Brain microvascular endothelial cell (primary cell): ENCODE measurements around the gene STIMATE.
A peak's percentile ranks its signal among the peaks of the same experiment; 100 is the strongest.

Source experiments
- DNase-seq: peaks from one replicate; pipeline ENCODE4 v3.0.0-alpha.2; 2020
- H3K27ac ChIP-seq: fragments of 250-450 bp; sonication (Bioruptor Pico); 2 replicates; pipeline ENCODE4 v1.5.1; 2020; ENCODE audit warnings: mild to moderate bottlenecking, moderate library complexity
- H3K27me3 ChIP-seq: fragments of 250-450 bp; sonication (Bioruptor Pico); replicated peaks from 2 replicates; pipeline ENCODE4 v1.5.1; 2020; ENCODE audit warnings: mild to moderate bottlenecking
- H3K36me3 ChIP-seq: fragments of 250-450 bp; sonication (Bioruptor Pico); replicated peaks from 2 replicates; pipeline ENCODE4 v1.5.1; 2020; ENCODE audit warnings: mild to moderate bottlenecking
- H3K4me3 ChIP-seq: 2 replicates; pipeline ENCODE4 v1.5.1; 2011; ENCODE audit warnings: low read depth, mild to moderate bottlenecking, control low read depth, low read length, moderate library complexity
- CTCF ChIP-seq: IDR thresholded peaks from 2 replicates; pipeline ENCODE4 v1.5.1; 2011; ENCODE audit warnings: low read depth, mild to moderate bottlenecking, moderate library complexity, low read length, control low read depth, inconsistent platforms; ENCODE audit errors: missing control alignments
- in situ Hi-C: cut with HindIII; loops from 2 replicates; pipeline ENCODE4 v1.10.0; 2017; ENCODE audit warnings: low sequenced_read_pairs, low pct_ligation_motif_present

STIMATE gene

DNA sequence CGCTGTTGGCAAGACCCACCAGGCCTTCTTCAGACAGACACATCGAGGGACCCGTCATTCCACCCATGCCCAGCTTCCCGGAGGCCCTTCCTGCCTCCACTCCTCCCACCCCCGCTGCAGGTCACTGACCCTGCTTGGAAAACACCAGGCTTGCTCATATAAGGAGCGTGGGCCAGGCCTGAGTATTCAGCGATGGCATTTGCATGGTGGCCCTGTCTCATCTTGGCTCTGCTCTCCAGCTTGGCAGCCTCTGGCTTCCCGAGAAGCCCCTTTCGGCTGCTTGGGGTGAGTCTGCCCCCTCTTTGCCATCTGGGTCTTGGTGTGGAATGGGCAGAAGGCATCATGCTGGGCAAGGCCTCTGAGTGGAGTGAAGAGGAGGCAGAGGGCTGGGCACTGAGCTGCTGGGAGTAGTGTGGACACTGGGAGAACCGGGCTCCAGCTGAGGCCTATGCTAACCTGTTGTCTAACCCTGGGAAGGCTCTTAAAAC lies 102.7 kb downstream of the STIMATE start, which contains the start of gene ITIH3:
TSS of gene ITIH3 (plus strand) at position 185 of the 488 bp plus-strand sequence. CDS start at position 193, 8 bp downstream.
- peak; percentile 6 for DNase-seq
- Histone ChIP-seq H3K27me3 (no peaks in the 10 kb centered on the region), H3K36me3 (no peaks in the 10 kb centered on the region), H3K27ac (no peak within 1 kb of the TSS), H3K4me3 (no peak within 1 kb of the TSS)
- in situ Hi-C loops: no loop called here
- TF ChIP-seq CTCF: no peak

DNA sequence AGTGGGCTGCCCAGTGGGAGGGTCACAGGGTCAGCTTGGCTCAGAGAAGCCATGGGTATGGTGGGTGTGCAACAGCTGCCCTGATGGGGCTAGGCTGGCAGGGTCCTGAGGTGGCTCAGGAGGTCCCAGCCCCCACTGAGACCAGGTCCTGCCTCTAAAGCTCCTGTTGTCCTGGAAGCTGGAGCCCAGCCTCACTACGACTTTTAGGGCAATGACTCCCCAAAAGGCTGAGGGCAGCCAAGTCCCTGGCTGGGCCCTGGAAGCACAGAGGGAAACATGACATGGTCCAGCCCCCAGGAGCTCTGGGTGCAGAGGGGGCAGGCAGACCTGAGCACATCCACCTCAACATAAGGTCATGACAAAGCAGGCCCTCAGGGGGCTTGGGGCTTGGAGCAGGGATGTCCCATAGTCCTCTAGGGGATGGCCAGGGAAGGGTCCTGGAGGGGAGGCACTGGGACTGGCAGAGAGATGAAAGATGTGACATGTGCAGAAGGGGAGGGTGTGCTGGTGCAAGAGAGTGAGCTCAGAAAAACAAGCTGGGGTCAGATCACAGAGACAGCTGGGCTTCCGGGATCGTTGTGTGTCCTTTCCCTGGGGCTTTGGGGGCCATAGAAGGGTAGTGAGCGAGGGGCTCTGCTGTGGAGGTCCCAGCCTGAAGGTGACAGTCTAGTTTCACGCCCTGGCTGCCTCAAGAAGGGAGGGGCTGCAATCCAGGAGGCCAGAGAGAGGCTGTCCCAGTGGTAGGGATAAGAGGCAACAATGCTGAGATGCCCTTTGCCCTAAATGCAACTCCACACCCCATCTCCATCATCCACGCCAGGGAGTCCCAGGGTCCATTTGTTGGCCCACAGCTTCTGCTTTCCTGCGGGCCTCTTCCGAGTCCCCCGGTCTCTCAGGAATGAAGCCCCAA lies 103.4 kb downstream of the STIMATE start:
- no peak for DNase-seq
- H3K27ac ChIP-seq: no peak overlapping the region
- no peaks in the 10 kb centered on the region for H3K36me3 ChIP-seq
- H3K27me3 ChIP-seq: no peaks in the 10 kb centered on the region
- in situ Hi-C loops: no loop called here
- no peak overlapping the region for H3K4me3 ChIP-seq
- no peak for TF ChIP-seq CTCF

DNA sequence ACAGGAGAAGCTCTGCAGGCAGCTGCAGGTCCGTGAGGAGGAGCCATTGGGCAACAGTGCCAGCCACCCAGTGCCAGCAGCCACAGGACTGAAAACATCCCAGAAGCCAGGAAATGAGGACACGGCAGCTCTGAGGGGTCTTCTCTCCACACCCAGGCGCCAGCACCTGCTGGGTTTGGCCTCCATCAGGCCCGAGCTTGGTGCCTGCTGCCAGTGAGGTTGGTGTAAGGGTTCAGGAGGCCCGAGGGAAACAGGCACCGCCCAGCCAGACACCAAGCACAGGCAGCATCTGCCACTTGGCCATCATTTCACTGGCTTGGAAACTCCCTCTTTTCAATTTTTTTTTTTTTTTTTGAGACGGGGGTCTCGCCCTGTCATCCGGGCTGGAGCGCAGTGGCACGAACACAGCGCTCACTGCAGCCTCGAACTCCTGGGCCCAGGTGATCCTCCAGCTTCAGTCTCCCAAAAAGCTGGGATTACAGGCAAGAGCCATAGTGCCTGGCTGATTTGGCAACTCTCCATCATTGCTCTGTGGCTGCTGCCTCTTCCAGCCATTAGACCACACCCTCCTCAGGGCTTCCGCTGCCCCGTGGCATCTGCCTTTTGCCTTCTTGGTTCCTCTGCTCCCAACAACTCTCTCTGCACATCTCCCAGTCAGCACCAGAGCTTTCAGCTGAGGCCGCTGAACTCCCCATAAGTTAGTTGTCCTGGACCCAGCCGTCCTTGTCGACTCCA lies 104.2 kb downstream of the STIMATE start:
- no peak overlapping the region for H3K4me3 ChIP-seq
- TF ChIP-seq CTCF: no peak
- no peak overlapping the region for H3K27ac ChIP-seq
- in situ Hi-C loops: no loop called here
- DNase-seq: no peak
- no peaks in the 10 kb centered on the region for H3K36me3 ChIP-seq
- H3K27me3 ChIP-seq: no peaks in the 10 kb centered on the region

DNA sequence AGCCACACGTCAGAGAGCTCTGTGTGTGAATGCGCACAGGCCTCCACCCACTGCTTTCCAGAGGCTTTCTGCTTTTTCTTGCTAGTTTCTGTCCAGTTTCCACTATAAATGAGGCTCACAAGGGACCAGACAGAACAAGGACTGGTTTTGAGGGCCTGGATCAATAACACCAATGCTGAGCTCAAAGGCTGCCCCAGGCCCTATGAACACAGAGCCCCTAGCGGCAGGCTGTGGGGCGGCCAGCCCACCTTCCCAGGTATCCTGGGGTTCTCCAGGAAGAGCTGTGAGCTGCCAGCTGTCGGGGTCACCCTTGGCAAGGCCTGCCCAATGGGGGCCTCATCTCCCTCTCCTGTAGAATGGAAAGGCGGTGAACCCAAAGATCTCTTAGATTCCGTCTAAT lies 104.9 kb downstream of the STIMATE start:
- peak; percentile 38 for TF ChIP-seq CTCF
- no peak for DNase-seq
- H3K27me3 ChIP-seq: no peaks in the 10 kb centered on the region
- H3K36me3 ChIP-seq: no peaks in the 10 kb centered on the region
- in situ Hi-C loops: no loop called here
- H3K27ac ChIP-seq: no peak overlapping the region
- no peak overlapping the region for H3K4me3 ChIP-seq

- H3K27ac ChIP-seq: no peak overlapping the region
- in situ Hi-C loops: no loop called here
- DNase-seq: no peak
- no peak for TF ChIP-seq CTCF
- no peaks in the 10 kb centered on the region for H3K36me3 ChIP-seq
- H3K27me3 ChIP-seq: no peaks in the 10 kb centered on the region
- H3K4me3 ChIP-seq: no peak overlapping the region
Observed at GRCh38 chr3:52791928-52792327, 105.4 kb downstream of the STIMATE start.
